ENCODE results near the gene MECP2.

- TF ChIP-seq CTCF (IDR thresholded peaks at IDR 0.05; ENCODE audit: low read depth, low read length) (no peak), EZH2phosphoT487 (IDR thresholded peaks at IDR 0.05; ENCODE audit: low read depth) (no peak)
These were observed 5.8 kb downstream of the MECP2 start for GRCh38 chrX:154091678-154092077.

All from OCI-LY3 (cell line).